Activated CD4-positive, alpha-beta T cell treated with anti-CD3 and anti-CD28 coated beads, Interleukin-2, Interleukin-4, amounts not matched to agents 100 ng/mL and 50 ng/mL, durations not matched to agents 16 hours and 8 hours (primary cell): ENCODE results near the gene TMEM121.
A peak's percentile ranks its signal among the peaks of the same experiment; 100 is the strongest.

Source experiments
- DNase-seq: peaks from one replicate; pipeline ENCODE4 v3.0.0-alpha.2; 2020; ENCODE audit warnings: low spot score

TMEM121 gene

DNA sequence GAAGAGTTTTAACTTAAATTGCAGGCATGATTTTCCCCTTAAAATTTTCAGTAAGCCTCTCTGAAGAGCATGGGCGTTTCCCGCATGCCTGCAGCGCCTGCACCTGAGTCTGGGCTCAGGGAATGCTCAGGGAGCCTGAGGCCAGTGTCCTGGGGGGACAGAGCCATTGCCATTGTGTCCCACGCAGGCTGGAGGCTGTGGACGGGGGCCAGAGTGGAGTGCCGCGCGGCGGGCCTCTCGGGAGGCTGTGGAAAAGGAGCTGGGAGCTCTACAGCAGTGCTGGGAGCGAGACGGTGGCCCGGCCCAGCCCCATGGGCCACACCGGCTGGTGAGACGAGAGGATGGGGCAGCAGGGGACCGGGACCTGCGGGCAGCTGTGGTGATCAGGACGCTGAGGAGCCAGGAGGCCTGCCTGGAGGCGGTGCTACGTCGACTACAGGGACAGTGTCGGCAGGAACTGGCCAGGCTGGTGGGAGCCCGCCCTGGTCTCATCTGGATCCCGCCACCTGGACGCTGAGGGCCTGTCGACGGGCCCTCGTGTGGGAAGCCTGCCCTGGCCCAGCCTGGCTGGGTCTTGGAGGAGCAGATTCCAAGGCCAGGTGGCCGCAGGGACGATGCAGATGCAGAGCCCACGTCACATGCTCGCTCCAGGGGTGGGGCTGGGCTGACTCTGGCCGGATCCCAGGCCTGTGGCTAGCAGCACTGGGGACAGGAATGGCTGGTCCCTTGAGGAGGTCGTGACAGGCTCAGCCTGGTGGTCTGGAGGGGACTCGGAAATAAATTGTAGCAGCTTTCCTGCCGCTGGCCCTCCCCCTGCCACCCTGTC lies 27.7 kb upstream of the TMEM121 start:
- no peak for DNase-seq

GRCh38 chr14:105499256-105500035 lies 26.9 kb upstream of the TMEM121 start:
- no peak for DNase-seq

DNA sequence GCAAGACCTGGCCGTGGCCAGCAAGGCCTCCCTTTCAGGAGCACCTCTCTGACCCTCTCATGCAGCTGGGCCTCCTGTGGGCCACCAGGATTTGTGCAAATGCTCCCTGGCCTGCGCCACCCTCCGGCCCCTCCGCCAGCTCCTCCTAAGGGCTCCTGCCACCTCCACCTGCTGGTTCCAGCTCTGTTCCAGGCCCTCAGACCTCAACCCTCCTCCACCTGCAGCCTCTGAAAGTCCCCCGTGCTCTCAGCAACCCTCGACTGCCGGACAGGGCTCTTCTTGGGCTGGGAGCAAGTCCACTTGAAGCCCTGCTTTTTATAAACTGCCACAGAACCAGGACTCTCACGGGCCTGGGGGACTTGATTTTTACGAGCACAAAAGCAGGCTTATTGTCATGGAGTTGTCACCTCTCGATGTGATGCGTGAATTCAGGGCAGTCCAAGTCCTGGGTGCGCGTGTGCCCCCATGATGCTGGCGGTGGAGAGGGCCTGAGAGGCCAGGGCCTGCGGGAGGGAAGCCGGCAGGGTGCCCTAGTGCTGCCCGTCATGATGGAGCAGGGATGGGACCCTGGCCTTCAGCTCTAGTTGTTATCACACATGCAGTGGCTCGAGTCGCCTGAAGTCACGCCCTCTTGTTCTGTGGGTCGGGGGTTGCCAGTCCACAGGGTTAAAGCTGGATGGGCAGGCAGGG lies 26.2 kb upstream of the TMEM121 start:
- DNase-seq, result no peak

DNA sequence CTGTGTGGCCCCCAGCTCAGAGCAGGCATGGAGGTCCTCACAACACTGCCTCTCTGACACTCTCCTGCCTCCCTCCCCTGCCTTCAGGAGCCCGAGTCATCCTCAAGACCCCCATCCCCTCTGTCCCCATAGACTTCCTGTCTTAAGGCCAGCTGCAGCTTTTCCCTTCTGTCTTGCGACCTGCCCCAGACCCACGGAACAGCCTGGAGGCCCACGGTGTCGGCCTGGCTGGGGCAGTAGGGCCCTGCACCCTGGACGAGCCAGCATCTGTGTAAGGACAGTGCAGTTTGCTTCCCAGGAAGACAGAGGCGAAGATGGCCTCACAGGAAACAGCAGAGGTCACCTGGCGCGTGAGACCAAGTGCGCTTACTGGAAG lies 25.7 kb upstream of the TMEM121 start:
- no peak for DNase-seq

DNA sequence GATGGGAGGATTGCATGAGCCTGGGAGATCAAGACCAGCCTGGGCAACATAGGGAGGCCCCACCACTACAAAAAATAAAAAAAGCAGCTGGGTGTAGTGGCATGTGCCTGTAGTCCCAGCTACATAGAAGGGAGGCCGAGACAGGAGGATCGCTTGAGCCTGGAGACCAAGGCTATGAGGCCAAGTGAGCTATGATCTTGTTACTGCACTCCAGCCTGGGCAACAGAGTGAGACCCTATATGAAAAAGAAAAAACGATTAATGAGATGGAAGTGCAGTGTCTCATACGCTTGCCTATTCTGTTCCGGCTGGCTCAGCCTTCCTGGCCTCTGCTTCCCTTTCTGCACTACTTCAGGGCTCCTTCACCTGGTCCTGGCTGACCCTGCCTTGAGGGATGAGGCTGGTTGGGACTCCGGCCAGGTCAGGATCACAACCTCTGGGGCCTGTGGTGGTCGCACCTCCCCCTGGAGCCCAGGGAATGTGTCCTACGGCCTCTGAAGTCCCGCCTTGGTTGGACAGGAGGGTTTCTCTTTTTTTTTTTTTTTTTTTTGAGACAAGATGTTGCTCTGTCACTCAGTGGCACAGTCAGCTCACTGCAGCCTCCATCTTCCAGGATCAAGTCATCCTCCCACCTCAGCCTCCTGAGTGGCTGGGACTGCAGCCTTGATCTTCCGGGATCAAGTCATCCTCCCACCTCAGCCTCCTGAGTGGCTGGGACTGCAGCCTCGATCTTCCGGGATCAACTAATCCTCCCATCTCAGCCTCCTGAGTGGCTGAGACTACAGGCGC lies 24.7 kb upstream of the TMEM121 start:
- no peak for DNase-seq

DNA sequence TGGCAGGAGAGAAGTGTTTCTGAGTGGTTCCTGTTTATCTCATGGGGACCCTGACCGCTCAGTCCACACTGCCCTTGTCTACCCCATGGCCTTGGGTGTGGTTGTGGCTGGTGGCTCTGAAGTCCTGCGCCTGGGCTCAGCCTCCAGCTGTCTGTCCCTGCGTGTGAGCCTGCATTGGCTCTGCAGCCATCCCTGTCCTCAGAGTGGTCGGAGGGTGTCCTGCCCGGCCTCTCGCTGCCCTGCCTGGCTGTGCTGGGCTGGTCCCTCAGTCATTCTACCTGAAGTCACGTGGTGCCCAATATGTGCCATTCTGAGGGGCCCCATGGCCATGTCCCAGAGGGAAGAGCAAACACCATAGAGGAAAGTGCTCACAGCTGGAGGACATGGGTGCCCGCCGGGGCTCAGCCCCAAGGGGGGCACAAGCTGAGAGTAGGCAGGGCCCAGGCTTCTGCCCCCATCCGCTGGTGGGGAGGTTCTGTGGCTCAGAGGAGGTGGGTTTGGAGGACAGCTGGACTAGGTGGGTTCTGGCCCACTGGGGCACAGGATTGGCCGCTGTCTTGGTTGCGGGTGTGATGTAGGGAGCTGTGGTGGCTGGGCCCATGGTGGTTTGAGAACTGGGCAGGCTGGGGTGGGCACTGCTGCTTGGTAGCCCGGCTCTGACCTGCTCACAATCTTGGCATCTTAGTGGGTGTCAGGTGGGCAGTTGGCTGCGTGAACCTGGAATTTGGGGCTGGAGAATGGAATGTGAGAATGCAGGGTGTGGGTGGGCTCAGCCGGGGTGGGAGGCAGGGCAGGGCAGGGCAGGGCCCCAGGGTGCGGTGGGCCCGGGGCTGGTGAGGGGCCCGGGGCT lies 23.7 kb upstream of the TMEM121 start:
- DNase-seq, result no peak

DNA sequence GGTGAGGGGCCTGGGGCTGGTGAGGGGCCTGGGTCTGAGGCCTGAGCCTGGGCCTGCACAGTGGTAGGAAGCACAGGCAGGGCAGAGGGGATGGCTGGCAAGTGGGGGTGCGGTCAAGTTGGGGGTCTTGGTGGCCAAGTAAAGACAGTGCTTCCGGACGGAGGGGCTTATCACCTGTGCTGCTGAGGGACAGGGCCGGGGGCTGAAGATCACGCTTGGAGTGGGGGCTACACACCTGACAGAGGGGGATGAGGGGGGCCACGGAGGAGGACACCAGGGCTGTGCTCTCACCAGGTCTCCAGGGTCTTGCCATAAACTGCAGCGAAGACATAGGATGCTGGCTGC lies 23.1 kb upstream of the TMEM121 start:
- DNase-seq, result no peak

GRCh38 chr14:105503935-105504692 lies 22.3 kb upstream of the TMEM121 start:
- DNase-seq, result no peak

- no peak for DNase-seq
These were observed 21.3 kb upstream of the TMEM121 start for GRCh38 chr14:105505101-105505500.

GRCh38 chr14:105507247-105507646 lies 19.1 kb upstream of the TMEM121 start:
- DNase-seq, result no peak

DNA sequence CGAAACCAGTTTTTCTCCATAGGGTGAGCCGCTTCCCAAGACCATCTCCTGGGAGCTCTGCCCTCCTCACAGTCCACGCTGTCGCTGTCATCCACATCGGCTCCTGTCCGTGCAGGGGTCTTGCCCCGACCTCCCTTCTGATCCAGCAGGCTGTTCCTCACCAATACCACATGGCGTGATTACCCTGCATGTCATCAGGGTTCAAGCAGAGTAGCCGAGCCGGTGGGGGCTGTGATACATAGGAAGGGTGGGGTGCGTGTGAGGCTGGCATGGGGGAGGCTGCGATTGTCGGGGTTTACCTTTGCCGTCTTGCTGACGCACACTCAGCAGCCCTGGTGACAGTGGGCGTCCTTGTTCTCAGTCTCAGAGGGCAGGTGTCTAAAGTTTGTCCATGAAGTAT lies 18.3 kb upstream of the TMEM121 start:
- DNase-seq, result no peak

DNA sequence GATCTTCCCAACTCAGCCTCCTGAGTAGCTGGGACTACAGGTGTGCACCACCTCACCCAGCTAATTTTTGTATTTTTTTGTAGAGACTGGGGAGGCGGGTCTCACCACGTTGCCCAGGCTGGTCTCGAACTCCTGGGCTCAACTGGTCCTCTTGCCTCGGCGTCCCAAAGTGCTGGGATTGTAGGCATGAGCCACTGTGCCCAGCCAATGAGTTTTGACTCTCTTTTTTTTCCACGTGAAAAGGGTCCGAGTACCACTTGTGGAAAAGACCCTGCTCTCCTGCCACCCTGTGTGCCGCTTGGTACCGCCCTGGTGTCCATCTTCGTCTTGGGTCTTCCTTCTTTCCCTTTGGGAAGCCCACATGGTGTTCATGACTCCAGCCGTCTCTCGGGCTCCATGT lies 17.8 kb upstream of the TMEM121 start:
- DNase-seq, result no peak

DNA sequence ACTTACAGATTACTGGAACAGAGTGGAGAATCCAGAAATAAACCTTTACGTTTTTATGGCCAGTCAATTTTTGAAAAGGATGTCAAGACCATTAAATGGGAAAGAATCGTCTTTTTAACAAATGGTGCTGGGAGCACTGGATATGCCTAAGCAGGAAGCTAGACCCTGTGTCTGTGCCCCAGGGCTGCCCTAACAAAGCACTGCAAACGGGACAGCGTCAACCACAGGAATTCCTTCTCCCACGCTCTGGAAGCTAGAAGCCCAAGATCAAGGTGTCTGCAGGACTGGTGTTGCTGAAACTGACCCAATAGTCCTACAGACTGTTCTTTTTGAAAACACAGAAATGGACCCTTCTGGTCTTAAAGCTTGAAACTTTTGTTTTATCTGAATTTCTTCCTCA lies 9.3 kb upstream of the TMEM121 start:
- no peak for DNase-seq

DNA sequence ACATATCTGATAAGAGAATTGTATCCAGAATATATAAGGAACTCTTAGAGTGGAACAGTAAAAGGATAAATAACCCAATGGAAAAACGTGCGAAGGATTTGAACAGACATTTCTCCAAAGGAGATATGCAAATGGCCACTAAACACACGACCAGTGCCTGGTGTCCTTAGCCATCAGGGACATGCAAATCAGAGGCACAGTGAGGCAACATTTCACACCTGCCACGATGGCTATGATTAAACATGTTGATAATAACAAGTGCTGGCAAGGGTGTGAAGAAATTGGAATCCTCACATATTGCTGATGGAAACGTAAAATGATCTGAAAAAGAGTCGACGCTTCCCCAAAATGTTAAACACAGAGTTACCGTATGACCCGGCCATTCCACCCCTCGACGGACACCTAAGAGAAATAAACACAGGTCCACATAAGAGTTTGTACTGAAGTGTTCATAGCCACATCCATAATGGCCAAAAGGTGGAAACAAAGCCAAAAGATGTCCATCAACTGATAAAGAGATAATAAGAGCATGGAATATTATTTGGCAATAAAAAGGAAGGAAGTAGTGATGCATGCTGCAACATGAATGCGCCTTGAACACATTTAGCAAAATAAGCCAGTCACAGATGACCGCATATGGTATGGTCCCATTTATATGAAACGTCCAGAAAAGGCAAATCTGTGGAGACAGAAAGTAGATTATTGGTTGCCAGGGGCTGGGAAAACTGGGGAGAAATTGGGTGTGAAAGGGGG lies 6.3 kb upstream of the TMEM121 start:
- DNase-seq, result no peak

DNA sequence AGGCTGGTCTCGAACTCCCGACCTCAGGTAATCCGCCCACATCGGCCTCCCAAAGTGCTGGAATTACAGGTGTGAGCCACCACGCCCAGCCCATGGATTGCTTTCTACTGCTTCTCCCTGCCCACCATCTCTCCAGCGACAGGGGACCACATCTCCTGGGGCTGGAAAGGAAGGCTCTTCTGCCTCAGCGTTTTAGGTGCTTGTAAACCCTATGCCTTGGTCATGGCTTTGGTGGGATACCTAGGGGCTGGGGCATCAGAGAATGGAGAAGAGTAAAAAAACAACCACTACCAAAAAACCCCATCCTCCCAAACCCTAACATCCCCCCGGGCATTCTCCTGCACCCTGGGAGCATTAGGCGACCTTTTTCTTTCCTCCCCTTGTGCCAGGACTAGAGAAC lies 1.1 kb upstream of the TMEM121 start:
- no peak for DNase-seq

DNA sequence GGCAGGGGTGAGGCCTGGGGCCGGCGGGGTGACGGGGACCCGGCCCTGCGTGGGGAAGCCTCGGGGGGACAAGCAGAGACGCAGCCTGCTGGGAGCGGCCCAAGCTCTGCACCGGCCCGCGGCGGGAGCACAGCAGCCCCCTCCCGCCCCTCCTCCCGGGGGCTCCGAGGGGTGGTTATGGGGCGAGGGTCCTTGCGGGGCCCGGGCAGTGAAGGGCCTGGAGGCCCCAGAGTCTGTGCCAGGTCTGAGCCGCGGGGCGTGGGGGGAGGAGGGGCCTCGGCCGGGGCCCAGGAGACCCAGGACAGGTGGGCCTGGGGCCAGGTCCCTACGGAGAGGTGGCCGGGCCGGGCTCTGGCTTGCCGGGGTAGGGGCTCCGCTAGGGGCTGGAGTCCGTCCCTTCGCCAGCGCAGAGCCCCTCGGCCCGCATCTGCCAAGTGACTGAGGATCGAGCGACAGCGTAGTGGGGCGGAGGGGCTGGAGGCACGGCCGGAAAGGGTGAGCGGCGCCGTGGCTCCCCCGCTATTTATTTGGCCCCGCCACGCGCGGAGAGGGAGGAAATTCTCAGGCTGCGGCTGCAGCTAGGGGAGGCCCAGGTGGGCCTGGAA lies 495 bp downstream of the TMEM121 start:
- no peak for DNase-seq

DNA sequence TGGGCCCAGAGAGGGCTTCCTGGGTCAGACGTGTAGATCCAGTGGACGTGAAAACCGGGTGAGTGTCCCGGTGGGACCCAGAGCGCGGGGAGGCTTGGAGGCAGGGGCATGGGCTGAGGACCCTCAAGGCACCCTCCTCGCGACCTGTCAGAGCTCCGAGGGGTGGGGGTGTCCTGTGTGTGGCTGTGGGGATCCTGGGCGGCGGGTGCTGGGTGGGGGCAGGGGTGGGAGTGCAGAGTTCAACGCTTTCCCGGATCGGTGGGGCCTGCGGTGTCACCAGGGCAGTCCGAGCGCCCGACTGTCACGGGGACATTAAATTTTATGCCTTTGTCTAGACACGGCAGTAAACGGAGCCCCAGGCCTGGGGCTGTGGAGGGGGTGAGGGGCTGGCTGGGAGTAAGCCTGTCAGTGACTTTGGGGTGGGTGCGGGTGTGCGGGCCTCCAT lies 1.0 kb downstream of the TMEM121 start:
- no peak for DNase-seq

GRCh38 chr14:105527826-105528585 lies 1.6 kb downstream of the TMEM121 start:
- DNase-seq, result peak; percentile 77
